SW 1271 (cell line): ENCODE results near the gene FKBP2.

Source experiments
- DNase-seq, 2 experiments: peaks; one replicate each; lab custom pipeline; 2025; lab: John Stamatoyannopoulos, UW

Gene FKBP2

GRCh38 chr11:64240435-64241240 is at the start of gene FKBP2:
Gene FKBP2, plus strand, starts transcription at chr11:64241095. Its CDS starts 1,293 bp downstream, at chr11:64242388.
- peak; percentile 87 to 90 for DNase-seq

- DNase-seq = no peak
These were observed 48.5 kb upstream of the FKBP2 start for GRCh38 chr11:64192434-64192833.

GRCh38 chr11:64196626-64197025 is 44.3 kb upstream of the FKBP2 start:
- no peak for DNase-seq

GRCh38 chr11:64198511-64198910 is 42.4 kb upstream of the FKBP2 start:
- DNase-seq = no peak

- no peak for DNase-seq
These were observed 39.4 kb upstream of the FKBP2 start for GRCh38 chr11:64201543-64201942.

- DNase-seq = no peak
These were observed 37.9 kb upstream of the FKBP2 start for GRCh38 chr11:64202992-64203391.

- DNase-seq = no peak
These were observed 37.3 kb upstream of the FKBP2 start for GRCh38 chr11:64203421-64204079.

- DNase-seq = no peak
These were observed 36.8 kb upstream of the FKBP2 start for GRCh38 chr11:64204080-64204440.

- DNase-seq = peak; percentile 71 to 79
These were observed 36.4 kb upstream of the FKBP2 start for GRCh38 chr11:64204464-64204989.

GRCh38 chr11:64206457-64207255 is 34.2 kb upstream of the FKBP2 start, which contains the start of gene FERMT3:
Gene FERMT3, plus strand, starts transcription at chr11:64206721. Its CDS starts 644 bp downstream, at chr11:64207365.
- DNase-seq = no peak

GRCh38 chr11:64207256-64208085 is 33.4 kb upstream of the FKBP2 start:
- DNase-seq = no peak

GRCh38 chr11:64208086-64208795 is 32.7 kb upstream of the FKBP2 start:
- DNase-seq = no peak

GRCh38 chr11:64208796-64209562 is 31.9 kb upstream of the FKBP2 start:
- no peak for DNase-seq

GRCh38 chr11:64209563-64209843 is 31.4 kb upstream of the FKBP2 start:
- DNase-seq = no peak

- DNase-seq = no peak
These were observed 30.4 kb upstream of the FKBP2 start for GRCh38 chr11:64210301-64211020.

GRCh38 chr11:64211181-64211872 is 29.6 kb upstream of the FKBP2 start:
- no peak for DNase-seq

- no peak for DNase-seq
These were observed 24.0 kb upstream of the FKBP2 start for GRCh38 chr11:64216879-64217278.

GRCh38 chr11:64218628-64219353 is 22.1 kb upstream of the FKBP2 start:
- no peak for DNase-seq
